Umbilical cord (tissue), 2 donors: Measurements from ENCODE around the gene SEC14L6. TPM values are rescaled to one million over a fixed set of nuclear protein-coding genes. Genes with fewer than 3 reads are reported as not detected.

Experiments
- DNase-seq: peaks from one replicate; pipeline ENCODE4 v3.0.0-alpha.2; 2015; ENCODE audit warnings: low spot score
- total RNA-seq: library from RNA; depleted of rRNA; stranded (reverse); fragments of >200 nt; gene quantifications from one replicate; pipeline ENCODE4 v1.2.3, GENCODE V29; 2014; ENCODE audit warnings: low replicate concordance; ENCODE audit not compliant: insufficient read depth

SEC14L6 gene
- total RNA-seq, 1 donor from 2014 or later = 2.4 TPM

DNA sequence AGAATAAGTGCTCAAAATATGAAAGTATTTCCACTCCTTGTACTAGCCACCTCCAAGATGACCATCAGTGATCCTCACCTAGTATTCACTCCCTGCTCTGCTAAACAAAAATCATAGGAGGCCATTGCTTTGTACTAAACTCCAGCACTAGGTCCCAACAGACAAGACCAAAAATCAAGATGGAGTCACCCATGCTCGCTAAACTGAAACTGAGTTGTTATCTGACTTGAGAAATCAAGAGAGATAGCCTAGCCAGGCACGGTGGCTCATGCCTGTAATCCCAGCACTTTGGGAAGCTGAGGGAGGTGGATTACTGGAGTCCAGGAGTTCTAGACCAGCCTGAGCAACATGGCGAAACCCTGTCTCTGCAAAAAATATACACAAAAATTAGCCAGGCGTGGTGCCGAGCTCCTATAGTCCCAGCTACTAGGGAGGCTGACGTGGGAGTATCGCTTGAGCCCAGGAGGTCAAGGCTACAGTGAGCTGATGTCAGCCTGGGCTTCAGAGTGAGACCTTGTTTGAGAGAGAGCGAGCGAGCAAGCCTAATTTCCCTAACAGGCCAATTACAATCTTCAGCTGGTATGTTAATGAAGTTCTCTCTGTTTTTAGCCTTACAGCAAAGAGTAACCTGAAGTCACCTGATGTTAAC lies 9.3 kb downstream of the SEC14L6 start:
- no peak for DNase-seq

DNA sequence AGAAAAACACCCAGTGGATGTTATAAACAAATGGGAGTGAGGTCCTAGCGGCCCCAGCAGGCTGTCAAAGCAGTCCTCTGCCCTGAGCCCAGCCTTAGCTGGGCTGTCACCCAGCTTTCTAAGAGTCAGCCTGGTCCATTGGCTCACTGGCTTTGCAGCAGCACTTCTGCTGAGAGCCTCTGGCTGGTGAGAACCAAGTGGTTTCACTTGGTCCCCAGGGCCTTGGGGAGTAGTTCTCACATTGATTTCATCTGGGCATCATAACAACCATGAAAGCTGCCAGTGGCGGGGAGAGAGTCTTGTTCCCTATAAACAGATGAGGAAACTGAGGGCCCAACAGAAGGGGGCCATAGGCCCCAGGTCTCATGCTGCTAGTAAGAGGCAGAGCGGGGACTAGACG lies 11.4 kb downstream of the SEC14L6 start:
- DNase-seq = no peak

DNA sequence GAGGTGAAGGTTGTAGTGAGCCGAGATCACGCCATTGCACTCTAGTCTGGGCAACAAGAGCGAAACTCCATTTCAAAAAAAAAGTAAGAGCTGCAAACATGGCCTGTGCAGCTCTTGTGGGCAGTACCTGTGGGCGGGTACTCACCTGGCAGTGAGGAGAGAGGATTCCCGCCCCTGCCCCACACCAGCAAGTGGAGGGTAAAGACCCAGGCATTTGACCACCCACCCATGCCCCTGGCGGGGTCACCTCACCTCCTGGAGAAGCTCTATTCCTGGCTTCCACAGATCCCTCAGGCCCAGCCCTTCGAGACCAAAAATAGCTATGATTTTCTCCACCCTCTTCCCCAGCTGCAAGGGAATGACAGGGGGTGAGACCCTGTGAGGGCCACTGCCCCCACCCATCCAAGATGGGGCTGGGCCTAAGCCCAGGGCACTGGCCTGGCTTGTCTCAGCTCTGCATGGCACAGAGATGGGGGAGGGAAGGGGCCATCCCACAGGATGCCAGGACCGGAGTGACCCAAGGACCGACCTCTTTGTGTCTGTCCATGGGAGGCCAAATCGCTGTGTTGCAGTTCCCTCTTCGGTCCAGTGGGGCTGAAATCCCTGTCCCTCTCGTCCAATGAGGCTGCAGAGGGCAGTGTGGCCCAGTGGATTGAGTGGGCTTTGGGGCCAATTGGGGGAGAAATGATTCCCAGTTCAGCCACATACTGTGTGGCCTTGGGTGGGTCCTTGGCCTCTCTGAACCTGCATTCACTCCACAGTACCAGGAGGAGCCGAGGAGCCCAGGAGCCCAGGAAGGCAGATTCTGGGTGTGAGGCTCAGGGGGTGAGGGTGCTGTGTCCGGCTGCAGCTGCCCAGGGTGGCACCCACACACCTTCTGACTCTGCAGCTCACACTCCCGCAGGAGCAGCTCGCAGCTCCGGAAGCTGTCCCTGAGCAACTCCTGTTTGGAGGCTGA lies 14.6 kb downstream of the SEC14L6 start:
- DNase-seq = no peak

DNA sequence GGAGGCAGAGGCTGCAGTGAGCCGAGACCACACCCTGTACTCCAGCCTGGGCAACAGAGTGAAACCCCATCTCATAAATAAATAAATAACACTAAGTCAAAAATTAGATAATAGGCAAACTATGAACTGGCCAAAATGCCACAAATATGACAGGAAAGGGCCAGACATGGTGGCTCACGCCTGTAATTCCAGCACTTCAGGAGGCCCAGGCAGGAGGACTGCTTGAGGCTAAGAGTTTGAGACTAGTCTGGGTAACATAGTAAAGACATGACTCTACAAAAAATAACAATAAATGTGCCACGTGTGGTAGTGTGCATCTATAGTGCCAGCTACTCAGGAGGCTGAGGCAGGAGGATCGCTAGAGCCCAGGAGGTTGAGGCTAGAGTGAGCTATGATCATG lies 19.9 kb downstream of the SEC14L6 start:
- no peak for DNase-seq

DNA sequence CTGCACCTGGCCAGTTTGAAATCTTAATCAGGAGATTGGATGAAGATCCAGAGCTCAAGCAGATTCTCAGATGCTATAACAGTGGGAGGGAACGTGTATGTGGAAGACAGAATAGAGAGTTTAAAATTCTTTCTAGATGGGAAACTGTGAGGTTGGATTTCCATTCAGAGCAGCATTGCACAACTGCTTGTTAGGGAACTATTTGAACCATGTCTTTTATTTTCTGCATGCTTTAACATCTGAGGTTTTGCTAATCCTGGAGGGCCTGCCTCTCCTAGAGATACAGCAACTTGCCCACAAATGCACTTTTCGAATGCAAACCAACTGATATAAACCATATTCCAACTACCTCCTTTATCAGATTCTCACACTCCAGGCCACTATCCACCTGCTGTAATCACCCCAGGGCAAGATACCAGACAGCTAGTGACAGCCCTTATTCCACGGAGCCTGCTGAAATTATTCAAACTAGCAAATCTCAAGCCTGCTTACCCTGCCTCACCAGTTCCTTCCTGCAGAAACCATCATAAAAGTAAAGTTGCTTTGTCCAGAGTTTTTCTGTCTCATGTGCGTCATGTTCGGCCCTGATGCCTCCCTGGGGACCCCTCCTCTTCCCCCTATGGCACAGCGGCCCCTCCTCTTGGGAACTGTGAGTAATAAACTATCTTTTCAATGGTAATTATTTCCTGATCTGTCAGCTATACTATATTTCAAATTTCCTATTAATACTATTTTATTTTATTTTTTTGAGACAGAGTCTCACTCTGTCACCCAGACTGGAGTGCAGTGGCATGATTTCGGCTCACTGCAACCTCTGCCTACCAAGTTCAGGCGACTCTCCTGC lies 22.7 kb downstream of the SEC14L6 start:
- peak; percentile 7 for DNase-seq

DNA sequence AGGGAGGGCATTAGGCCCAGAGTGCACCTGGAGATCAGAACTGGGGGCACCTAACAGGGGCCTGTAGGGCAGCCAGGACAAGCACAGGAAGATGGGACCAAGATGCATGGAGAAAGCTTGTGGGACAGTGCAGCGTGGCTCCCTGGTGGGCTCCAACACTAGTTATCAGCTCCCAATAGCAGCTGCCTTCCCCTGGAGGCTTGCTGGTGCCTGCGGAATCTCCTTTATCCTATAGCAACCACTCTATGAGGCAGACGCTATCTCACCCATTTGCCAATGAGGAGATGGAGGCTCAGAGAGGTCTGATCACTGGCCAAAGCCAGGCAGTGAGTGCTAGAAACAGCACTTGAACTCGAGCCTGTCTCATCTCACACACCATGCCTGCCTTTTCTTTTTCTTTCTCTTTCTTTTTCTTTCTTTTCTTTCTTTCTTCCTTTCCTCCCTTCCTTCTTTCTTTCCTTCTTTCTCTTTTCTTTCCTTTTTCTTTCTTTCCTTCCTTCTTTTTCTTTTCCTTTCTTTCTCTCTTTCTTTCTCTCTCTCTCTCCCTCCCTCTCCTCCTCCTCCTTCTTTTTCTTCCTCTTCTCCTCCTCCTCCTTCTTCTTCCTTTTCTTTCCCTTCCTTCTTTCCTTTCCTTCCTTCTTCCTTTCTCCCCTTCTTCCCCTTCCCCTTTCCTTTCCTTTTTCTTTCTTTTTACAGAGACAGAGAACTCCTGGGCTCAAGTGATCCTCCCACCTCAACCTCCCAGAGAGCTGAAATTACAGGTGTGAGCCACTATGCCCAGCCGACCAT lies 25.0 kb downstream of the SEC14L6 start:
- DNase-seq = no peak

DNA sequence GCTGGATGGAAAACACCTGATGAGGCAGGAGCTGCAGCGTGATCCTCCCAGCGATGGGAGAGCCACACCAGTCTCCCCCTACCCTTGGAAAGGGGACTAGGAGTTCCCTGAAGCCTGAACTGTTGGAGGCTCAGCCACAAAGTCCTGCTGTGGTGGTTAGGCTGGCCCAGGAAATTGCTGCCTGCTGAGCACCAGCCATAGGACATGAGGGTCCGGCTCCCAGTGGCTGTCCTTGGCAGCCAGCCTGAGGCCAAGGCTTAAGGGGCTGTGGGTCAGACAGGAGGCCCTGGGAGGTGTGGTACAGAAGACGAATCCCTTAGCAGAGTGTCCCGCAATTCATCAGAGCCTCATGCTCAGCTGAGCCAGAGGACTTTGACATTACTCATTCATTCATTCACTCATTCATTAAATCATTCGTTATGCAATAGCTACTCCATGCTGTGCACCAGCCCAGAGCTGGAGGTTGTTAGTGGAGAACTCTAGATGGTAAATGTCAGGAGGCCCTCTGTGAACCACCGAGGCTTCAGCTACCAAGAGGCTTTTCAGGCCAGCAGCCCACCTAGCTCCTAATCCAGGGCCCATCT lies 26.6 kb downstream of the SEC14L6 start:
- DNase-seq = no peak

DNA sequence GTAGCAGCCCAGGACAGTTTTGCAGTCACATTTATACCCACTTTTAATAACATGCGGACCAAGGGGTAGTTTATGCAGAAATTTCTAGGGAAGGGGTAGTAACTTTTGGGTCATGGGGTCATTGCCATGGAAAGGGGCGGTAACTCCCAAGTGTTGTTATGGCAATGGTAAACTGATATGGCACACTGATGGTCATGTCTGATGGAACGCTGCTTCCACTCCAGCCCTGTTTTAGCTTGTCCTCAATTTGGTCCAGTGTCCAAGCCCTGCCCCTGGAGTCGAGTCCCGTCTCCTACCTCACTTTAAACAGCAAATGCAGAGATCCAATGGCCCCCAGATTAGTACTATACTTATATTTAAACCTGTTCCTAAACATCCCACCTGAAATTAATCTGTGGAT lies 29.8 kb downstream of the SEC14L6 start:
- DNase-seq = no peak

DNA sequence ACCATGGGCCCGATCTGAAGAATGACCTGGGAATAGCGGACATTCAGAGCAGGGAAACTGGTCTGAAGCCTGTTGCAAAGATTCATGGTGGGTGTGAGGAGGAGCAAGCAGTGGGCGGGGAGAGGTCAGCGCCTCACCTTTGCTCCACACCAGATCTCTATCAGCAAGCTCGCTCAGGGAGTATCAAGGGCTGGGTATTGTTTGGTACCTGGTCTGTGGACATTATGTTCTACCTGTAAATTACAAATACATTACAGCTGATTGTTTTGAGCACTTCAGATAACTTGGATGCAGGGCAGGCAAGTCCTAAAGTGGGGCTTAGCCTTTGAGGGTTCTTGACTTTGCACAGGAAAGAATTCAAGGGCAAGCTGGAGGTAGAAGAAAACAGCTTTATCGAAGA lies 30.3 kb downstream of the SEC14L6 start:
- no peak for DNase-seq

DNA sequence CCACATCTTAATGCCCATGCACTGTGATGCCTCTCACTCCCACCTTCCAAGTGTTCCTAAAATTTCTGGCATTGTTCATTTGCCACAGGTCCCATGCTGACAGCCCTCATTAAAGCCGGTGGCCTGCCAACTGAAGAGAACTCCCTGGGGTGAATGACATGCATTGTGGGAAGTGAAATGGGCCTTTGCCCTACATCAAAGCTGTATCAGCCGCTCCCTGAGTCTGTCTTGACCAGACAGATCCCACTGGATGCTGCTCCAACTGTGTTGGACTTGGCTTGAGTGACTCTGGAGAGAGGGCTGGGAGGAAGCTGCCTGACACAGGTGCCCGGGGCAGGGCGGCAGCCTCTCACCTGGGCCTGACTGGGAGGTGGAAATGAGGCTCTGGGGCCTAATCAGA lies 32.3 kb downstream of the SEC14L6 start:
- DNase-seq = no peak

DNA sequence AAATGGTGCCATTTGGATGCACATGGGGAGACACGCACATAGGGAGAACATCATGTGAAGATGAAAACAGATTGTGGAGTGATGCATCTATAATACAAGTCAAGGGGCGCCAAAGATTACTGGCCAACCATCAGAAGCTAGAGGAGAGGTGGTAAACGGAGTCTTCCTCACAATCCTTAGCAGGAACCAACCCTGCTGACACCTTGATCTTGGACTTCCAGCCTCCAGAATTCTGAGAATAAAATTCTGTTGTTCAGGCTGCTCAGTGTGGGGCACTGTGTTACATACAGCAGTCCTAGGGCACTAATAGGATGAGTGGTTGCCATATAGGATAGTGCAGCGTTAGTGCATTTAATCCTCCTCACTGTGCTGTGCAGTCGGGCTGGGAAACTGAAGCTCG lies 33.1 kb downstream of the SEC14L6 start:
- DNase-seq = no peak

DNA sequence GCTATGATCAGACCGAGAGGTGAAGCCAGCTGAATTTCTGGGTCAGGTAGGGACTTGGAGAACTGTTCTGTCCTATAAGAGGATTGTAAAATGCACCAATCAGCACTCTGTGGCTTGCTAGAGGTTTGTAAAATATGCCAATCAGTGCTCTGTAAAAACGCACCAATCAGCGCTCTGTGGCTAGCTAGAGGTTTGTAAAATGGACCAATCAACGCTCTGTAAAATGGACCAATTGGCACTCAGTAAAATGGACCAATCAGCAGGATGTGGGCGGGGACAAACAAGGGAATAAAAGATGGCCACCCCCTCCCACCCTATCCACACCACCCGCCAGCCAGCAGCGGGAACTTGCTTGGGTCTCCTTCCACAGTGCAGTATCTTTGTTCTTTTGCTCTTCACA lies 34.6 kb downstream of the SEC14L6 start:
- DNase-seq = no peak

DNA sequence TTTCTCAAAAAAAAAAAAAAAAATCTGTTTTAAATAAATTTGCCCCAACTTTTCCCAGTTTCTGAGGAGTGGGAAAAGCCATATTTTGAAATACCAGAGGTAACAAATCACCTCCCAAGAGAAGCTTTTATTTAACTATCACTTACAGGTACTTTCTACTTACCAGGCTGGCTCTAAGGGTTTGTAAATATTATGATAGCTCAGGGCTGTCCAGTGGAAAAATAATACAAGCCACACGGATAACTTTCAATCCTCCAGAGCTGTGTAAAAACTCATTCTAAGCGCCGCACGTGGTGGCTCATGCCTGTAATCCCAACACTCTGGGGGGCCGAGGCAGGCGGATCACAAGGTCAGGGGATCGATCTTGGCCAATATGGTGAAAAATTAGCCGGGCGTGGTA lies 35.4 kb downstream of the SEC14L6 start:
- no peak for DNase-seq

DNA sequence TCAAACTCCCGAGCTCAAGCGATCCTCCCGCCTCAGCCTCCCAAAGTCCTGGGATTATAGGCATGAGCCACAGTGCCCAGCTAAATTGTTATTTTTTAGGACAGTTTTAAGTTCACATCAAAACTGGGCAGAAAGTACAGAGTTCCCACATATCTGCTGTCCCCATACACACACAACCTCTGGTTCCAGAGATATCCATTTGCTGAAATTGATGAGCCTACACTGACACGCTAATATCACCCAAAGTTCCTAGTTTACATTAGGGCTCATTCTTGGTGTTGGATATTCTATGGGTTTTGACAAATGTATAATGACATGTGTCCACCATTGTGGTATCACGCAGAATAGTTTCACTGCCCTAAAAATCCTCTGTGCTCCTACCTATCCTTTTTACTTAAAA lies 38.3 kb downstream of the SEC14L6 start:
- DNase-seq = no peak

DNA sequence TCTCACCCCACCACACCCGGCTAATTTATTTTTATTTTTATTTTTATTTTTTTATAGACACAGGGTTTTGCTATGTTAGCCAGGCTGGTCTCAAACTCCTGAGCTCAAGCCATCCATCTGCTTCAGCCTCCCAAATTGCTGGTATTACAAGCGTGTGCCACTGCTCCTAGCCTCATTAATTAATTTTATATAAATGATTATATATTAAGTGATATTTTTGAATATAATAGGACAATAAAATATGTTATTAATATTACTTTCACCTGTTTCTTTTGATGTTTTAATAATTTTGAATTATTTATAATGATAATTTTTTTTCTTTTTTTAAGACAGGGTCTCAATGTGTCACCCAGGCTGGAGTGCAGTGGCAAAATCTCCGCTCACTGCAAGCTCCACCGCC lies 38.9 kb downstream of the SEC14L6 start:
- no peak for DNase-seq

DNA sequence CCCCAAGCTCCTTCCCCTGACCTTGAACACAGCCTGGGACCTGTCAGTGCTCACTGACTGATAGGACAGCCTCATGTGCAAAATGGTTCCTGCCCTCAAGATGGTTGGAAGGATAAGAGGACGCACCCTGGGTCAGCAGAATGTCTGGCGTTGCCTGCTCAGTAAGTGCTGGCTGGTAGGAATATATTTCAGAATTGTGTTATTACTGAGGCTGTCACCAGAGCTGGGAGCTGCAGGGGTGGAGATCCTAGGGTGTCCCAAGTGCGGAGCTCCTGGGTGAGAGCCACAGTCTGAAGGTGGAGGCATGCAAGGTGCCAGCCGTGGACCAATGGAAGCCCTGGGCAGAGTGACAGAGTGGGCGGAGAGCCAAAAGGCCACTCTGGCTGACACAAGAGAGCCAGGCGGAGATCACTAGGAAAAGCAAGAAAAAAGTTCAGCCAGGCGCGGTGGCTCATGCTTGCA lies 40.0 kb downstream of the SEC14L6 start:
- no peak for DNase-seq

DNA sequence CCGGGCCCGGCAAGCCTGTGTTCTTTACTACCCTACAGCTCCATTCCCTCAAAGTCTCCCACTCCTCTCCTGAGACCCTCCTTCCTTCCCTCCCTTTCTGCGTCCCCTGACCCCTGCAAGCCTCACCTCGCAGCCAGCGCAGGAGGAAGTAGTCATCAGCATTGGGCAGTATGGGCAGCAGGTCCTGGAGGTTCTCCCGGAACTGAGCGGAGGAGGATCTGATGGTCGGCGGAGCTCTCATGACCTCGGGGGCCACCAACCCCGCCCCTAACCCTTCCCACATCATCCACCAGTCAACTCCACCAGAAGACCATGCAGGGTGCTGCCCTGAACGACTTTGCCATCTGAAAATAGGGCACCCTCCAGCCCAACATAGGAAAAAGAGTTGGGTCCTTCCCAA lies 43.0 kb downstream of the SEC14L6 start:
- DNase-seq = no peak

DNA sequence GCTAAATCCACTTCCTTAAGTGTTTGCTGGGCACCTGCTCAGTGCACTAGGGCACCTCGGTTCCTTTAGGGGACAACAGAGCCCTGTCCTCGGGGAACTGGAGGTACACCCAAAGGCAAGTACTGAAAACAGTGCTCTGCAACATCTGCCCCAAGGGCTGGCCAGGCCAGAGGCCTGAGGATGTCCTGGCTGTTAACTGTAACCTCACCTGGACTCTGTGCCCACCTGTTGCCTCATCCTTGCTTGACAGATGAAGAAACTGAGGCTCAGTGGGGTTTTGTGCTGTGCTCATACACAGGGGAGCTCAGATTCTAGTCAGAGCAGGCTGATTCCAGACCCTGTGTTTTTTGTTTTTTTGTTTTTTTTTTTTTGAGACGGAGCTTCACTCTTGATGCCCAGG lies 43.6 kb downstream of the SEC14L6 start:
- no peak for DNase-seq

DNA sequence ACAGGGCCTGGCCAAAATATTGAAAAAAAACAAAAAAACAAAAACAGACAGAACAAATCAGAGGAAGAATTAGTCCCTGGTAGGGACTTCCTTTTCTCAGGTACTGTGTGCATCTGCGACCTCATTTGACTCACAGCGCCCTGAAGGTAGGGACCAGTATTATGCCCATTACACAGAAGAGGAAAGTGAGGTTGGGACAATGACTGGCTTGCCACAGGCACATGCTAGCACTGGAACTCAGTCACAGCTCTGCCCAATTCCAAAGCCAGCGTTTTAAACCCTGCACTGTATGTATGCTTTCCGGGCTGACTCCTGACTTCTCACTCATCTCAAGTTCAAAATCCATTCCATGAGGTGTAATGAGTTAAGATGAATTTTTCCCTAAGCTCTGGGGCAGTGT lies 44.4 kb downstream of the SEC14L6 start:
- DNase-seq = no peak

DNA sequence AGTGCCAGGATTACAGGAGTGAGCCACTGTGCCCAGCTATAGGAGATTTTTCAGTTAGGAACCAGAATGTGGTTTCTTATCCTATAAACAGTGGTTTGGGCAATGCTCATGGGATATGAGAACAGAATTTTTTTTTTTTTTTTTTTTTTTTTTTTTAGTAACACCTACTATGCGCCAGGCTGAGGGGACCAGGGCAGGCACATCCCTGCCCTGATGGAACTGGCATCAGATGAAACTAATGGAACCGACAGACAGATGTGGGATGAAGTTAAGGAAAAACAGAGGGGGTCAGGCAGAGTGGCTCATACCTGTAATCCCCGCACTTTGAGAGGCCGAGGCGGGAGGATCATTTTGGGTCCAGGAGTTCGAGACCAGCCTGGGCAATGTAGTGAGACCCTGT lies 45.9 kb downstream of the SEC14L6 start:
- no peak for DNase-seq
